Measurements from ENCODE around the gene MYH6. TPM values are rescaled to one million over a fixed set of nuclear protein-coding genes. Genes with fewer than 3 reads are reported as not detected.

Gene MYH6
- total RNA-seq, 1 experiment from 2014 or later = not detected

GRCh38 chr14:23411563-23412525 is 3.8 kb upstream of the MYH6 start:
- no peak for DNase-seq
- no peak overlapping the region for H3K4me3 ChIP-seq
- no peaks in the 10 kb centered on the region for H3K4me1 ChIP-seq
- no peaks in the 10 kb centered on the region for H3K9me3 ChIP-seq (replicated peaks)
- H3K27me3 ChIP-seq = peaks cover 18% of the 10 kb centered on the region; the same call in 1 of the 2 replicates
- H3K36me3 ChIP-seq = no peaks in the 10 kb centered on the region
- no peak overlapping the region for H3K27ac ChIP-seq

- Histone ChIP-seq H3K36me3 (no peaks in the 10 kb centered on the region), H3K4me3 (no peak overlapping the region), H3K9me3 (replicated peaks) (no peaks in the 10 kb centered on the region), H3K27ac (no peak overlapping the region), H3K4me1 (peaks cover 3% of the 10 kb centered on the region; the same call in 1 of the 2 replicates), H3K27me3 (peaks cover 18% of the 10 kb centered on the region; the same call in 1 of the 2 replicates)
- DNase-seq = no peak
These were observed 2.0 kb upstream of the MYH6 start for GRCh38 chr14:23409966-23410635.

GRCh38 chr14:23409475-23409874 is 1.4 kb upstream of the MYH6 start:
- DNase-seq = no peak
- Histone ChIP-seq H3K27ac (no peak overlapping the region), H3K4me3 (no peak overlapping the region), H3K4me1 (peaks cover 3% of the 10 kb centered on the region; the same call in 1 of the 2 replicates), H3K36me3 (no peaks in the 10 kb centered on the region), H3K9me3 (replicated peaks) (no peaks in the 10 kb centered on the region), H3K27me3 (peaks cover 18% of the 10 kb centered on the region; the same call in 1 of the 2 replicates)

GRCh38 chr14:23408307-23408630 is 196 bp upstream of the MYH6 start:
- peaks cover 3% of the 10 kb centered on the region; the same call in 1 of the 2 replicates for H3K4me1 ChIP-seq
- no peak for DNase-seq
- no peak overlapping the region for H3K27ac ChIP-seq
- peaks cover 18% of the 10 kb centered on the region; the same call in 1 of the 2 replicates for H3K27me3 ChIP-seq
- no peaks in the 10 kb centered on the region for H3K36me3 ChIP-seq
- H3K9me3 ChIP-seq (replicated peaks) = no peaks in the 10 kb centered on the region
- no peak overlapping the region for H3K4me3 ChIP-seq

- no peak overlapping the region for H3K4me3 ChIP-seq
- H3K36me3 ChIP-seq = no peaks in the 10 kb centered on the region
- no peak overlapping the region for H3K27ac ChIP-seq
- peaks cover 16% of the 10 kb centered on the region; the same call in 1 of the 2 replicates for H3K27me3 ChIP-seq
- DNase-seq = no peak
- H3K4me1 ChIP-seq = peaks cover 3% of the 10 kb centered on the region; the same call in 1 of the 2 replicates
- H3K9me3 ChIP-seq (replicated peaks) = no peaks in the 10 kb centered on the region
These were observed 1.2 kb downstream of the MYH6 start for GRCh38 chr14:23406725-23407355.

GRCh38 chr14:23406244-23406643 is 1.8 kb downstream of the MYH6 start:
- Histone ChIP-seq H3K36me3 (no peaks in the 10 kb centered on the region), H3K9me3 (replicated peaks) (no peaks in the 10 kb centered on the region), H3K4me3 (no peak overlapping the region), H3K27ac (no peak overlapping the region), H3K4me1 (peaks cover 3% of the 10 kb centered on the region; the same call in 1 of the 2 replicates), H3K27me3 (peaks cover 10% of the 10 kb centered on the region; the same call in 1 of the 2 replicates)
- peak in 1 of 2 experiments; percentile 41 for DNase-seq

- Histone ChIP-seq H3K9me3 (replicated peaks) (no peaks in the 10 kb centered on the region), H3K4me3 (no peak overlapping the region), H3K4me1 (peaks cover 3% of the 10 kb centered on the region; the same call in 1 of the 2 replicates), H3K27ac (no peak overlapping the region), H3K27me3 (peaks cover 6% of the 10 kb centered on the region; the same call in 1 of the 2 replicates), H3K36me3 (no peaks in the 10 kb centered on the region)
- DNase-seq = no peak
These were observed 2.5 kb downstream of the MYH6 start for GRCh38 chr14:23405516-23406025.

- Histone ChIP-seq H3K4me1 (peaks cover 3% of the 10 kb centered on the region; the same call in 1 of the 2 replicates), H3K27ac (no peak overlapping the region), H3K36me3 (no peaks in the 10 kb centered on the region), H3K27me3 (peaks cover 6% of the 10 kb centered on the region; the same call in 1 of the 2 replicates), H3K9me3 (replicated peaks) (no peaks in the 10 kb centered on the region), H3K4me3 (no peak overlapping the region)
- no peak for DNase-seq
These were observed 3.0 kb downstream of the MYH6 start for GRCh38 chr14:23405096-23405495.

- H3K4me1 ChIP-seq = peaks cover 3% of the 10 kb centered on the region; the same call in 1 of the 2 replicates
- no peak for DNase-seq
- no peaks in the 10 kb centered on the region for H3K9me3 ChIP-seq (replicated peaks)
- no peaks in the 10 kb centered on the region for H3K36me3 ChIP-seq
- H3K27ac ChIP-seq = no peak overlapping the region
- peaks cover 8% of the 10 kb centered on the region; the same call in 1 of the 2 replicates for H3K27me3 ChIP-seq
- no peak overlapping the region for H3K4me3 ChIP-seq
These were observed 3.7 kb downstream of the MYH6 start for GRCh38 chr14:23404331-23404900.

- Histone ChIP-seq H3K27ac (no peak overlapping the region), H3K4me3 (no peak overlapping the region), H3K36me3 (no peaks in the 10 kb centered on the region), H3K4me1 (peaks cover 3% of the 10 kb centered on the region; the same call in 1 of the 2 replicates), H3K27me3 (peaks cover 11% of the 10 kb centered on the region; the same call in 1 of the 2 replicates), H3K9me3 (replicated peaks) (no peaks in the 10 kb centered on the region)
- DNase-seq = no peak
These were observed 4.2 kb downstream of the MYH6 start for GRCh38 chr14:23403908-23404307.

GRCh38 chr14:23403139-23403438 is 5.0 kb downstream of the MYH6 start:
- H3K36me3 ChIP-seq = no peaks in the 10 kb centered on the region
- H3K4me3 ChIP-seq = no peak overlapping the region
- no peak overlapping the region for H3K27ac ChIP-seq
- DNase-seq = no peak
- H3K27me3 ChIP-seq = peaks cover 8% of the 10 kb centered on the region; the same call in 1 of the 2 replicates
- H3K9me3 ChIP-seq (replicated peaks) = no peaks in the 10 kb centered on the region
- peaks cover 3% of the 10 kb centered on the region; the same call in 1 of the 2 replicates for H3K4me1 ChIP-seq

GRCh38 chr14:23402296-23403138 is 5.6 kb downstream of the MYH6 start:
- no peak for DNase-seq
- H3K36me3 ChIP-seq = no peaks in the 10 kb centered on the region
- H3K4me3 ChIP-seq = no peak overlapping the region
- H3K9me3 ChIP-seq (replicated peaks) = no peaks in the 10 kb centered on the region
- no peak overlapping the region for H3K27ac ChIP-seq
- peaks cover 3% of the 10 kb centered on the region; the same call in 1 of the 2 replicates for H3K4me1 ChIP-seq
- 0 out of 2 replicates have a peak, but pooled peaks cover 7% of the 10 kb centered on the region for H3K27me3 ChIP-seq

- Histone ChIP-seq H3K9me3 (replicated peaks) (no peaks in the 10 kb centered on the region), H3K27ac (no peak overlapping the region), H3K4me3 (no peak overlapping the region), H3K27me3 (0 out of 2 replicates have a peak, but pooled peaks cover 5% of the 10 kb centered on the region), H3K36me3 (no peaks in the 10 kb centered on the region), H3K4me1 (peaks cover 2% of the 10 kb centered on the region; the same call in 1 of the 2 replicates)
- DNase-seq = no peak
These were observed 6.8 kb downstream of the MYH6 start for GRCh38 chr14:23401291-23401690.

Measured in SJCRH30 (cell line).